Activated naive CD4-positive, alpha-beta T cell treated with anti-CD3 and anti-CD28 coated beads, Interleukin-2, amount 50 U/mL, for 16 hours (primary cell): ENCODE measurements around the gene STAP2.
A peak's percentile ranks its signal among the peaks of the same experiment; 100 is the strongest.

Experiments
- DNase-seq: peaks from one replicate; pipeline ENCODE4 v3.0.0-alpha.2; 2020

The STAP2 gene

DNA sequence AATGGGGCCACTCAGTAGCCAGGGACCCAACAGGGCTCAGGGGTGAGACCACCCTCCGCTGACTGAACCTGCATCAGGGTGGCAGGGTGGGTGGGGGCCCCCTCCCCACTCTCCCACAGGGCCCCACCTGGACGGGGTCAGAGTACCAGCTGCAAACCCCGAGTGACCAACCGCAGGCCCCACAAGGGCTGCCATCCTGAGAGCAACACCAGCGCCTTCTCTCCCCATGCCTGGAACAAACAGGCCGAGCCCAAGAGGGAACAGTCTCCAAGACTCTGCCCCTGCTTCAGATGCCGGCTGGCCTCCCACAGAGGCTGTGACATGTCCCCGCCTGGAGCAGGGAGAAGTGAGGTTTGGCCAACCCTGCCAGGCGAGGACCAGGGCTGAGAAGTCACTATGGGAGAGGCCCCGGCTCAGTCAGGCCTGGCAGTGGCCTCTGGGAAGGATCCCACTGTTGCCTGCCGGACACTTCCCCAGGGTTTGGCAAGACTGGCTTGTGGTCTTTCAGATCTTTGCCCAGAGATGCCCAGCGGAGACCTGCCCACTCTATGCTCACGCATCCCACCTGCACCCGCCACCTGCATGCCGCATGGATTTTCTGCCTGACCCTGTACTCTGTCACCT lies 31.9 kb upstream of the STAP2 start:
- DNase-seq: no peak

DNA sequence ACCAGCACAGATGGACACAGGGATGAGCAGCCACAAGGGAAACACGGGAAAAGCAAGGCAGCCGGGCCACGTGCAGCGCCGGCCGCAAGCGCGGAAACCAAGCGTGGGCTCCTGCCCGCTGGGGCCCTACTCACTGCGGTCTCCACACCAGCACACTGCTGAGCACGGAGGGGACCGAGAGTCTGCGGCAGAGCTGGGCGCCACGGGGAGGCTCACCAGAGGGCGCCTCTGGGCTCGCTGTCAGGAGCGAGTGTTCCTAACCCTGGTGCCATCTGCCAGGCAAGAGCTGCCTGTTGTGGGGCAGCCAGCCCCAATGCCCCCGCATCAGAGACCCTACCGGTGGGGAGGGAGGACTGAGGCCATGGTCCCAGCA lies 31.2 kb upstream of the STAP2 start:
- DNase-seq: peak; percentile 75

DNA sequence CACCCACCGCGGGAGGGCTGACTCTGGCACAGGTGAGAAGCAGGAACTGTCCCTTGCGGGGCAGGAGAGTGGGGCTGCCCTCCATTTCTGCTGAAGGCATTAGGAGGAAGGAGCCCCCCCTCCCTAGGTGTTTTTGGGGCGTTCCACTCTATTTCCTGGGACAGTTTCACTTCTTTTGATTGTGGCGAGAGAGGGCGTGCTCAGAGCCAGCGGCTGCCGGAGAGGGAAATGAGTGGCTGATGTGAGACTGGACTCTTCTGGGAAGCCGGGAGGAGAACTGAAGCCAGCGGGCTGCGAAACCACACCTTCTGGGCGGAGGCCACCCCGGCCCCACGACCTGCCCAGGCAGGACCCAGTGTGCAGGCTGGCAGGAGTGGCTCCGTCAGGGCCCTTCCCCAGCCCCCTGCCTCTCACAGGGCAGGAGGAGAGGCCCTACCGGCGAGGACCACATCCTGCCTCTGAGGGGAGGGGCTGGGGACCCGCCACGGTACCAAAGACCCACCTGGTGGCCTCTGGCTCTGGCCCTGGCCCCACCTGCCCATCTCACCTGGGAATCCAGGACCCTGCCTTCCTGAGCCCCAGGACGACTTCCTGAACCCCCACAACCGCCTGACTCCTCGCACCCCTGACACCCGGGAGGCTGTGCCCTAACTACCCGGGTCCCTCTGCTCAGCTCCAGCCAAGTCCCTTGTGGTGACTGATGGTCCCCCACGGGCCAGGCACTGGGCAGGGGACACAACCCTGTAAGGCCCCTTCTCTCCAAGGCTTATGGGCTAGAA lies 30.7 kb upstream of the STAP2 start:
- peak; percentile 55 for DNase-seq

DNA sequence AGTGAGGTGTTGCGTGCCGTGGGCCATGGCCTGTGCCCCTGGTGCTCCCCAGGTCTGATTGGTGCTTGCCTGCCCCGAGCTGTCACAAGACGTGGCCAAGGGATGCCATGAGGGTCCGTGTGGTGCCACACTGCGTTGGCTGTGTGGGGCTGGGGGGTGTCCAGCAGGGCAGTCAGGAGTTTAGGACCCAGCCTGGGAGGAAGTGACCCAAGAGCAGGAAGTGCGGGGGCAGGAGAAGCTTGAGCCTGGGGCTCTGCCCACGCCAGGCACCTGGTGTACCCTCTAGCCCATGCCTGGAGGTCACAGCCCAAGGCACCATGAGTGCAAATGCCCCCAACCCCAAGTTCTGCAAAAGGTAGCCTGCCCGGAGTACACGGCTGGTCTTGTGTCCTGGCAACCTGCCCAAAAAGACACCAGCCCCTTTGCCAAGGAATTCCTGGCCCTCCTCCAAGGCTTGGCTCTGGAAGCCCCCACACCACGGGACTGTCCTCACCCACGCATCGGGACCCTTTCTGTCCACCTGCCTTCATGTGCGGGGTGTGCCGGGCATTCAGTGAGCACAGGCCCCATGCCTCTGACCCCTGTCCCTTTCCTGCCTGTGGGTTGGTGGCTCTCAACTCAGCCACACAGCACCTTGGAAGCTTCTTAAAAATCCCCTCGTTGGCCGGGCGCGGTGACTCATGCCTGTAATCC lies 29.6 kb upstream of the STAP2 start:
- no peak for DNase-seq

DNA sequence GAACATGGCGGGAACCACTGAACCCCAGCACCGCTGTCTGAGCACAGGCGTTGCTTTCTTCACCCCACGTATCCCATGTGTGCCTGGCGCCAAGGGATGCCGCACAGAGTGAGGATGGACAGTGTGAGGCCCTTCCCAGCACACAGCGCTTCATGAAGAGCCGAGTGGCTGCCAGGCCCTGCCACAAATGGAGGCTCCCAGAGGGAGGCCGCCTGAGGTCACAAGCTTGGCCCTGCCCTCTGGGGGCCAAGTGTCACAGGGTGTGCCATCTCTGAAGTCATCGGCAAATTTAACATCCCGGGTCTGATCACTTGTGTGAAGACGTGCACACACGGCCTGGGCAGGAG lies 29.1 kb upstream of the STAP2 start:
- no peak for DNase-seq

DNA sequence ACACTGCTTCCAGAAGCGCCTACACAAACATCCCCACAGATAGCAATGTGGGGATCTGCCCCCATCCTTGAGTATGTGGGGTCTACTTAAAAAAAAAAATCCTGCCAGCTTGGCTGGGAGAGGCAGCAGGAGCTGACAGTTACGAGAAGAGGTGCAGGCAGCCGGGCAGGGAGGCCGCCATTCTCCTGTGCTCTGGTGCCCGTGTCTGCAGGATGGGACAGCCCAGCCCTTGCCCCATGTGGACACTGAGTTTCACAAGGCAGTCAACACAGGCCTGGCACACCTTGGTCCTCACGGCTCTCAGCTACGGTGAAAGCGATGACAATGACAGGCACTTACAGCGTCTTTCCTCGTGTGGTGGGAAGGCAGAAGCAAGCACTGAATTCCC lies 28.7 kb upstream of the STAP2 start:
- no peak for DNase-seq

DNA sequence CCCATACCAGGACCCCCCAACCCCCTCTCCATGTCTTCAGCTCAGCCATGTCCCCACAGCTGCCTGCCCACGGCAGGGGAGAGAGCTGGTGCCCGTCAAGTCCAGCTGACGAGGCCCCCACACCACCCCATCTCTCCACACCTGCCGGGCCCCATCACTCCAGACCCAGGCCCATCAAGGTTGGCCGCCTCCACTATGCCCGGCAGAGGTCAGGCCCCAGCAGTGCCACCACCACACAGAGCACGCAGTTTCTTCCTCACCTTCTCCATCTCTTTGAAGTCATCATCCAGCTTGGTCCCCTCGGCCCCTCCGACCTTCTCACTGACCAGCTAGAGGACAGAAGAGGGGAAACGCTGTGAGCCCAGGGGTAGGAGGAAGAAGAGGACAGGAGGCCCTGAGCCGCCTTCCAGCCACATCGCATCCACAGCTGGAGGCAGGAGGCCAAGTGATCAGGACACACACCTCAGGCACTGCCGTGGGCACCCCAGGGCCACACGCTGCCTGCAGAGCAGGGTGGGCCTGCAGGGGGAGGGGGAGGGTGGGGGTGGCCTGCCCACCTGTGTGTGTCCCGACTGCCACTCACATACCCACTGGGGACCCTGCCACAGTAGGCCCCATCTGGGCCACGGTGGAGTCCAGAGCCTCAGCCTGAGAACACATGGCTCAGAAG lies 28.2 kb upstream of the STAP2 start:
- DNase-seq: no peak

DNA sequence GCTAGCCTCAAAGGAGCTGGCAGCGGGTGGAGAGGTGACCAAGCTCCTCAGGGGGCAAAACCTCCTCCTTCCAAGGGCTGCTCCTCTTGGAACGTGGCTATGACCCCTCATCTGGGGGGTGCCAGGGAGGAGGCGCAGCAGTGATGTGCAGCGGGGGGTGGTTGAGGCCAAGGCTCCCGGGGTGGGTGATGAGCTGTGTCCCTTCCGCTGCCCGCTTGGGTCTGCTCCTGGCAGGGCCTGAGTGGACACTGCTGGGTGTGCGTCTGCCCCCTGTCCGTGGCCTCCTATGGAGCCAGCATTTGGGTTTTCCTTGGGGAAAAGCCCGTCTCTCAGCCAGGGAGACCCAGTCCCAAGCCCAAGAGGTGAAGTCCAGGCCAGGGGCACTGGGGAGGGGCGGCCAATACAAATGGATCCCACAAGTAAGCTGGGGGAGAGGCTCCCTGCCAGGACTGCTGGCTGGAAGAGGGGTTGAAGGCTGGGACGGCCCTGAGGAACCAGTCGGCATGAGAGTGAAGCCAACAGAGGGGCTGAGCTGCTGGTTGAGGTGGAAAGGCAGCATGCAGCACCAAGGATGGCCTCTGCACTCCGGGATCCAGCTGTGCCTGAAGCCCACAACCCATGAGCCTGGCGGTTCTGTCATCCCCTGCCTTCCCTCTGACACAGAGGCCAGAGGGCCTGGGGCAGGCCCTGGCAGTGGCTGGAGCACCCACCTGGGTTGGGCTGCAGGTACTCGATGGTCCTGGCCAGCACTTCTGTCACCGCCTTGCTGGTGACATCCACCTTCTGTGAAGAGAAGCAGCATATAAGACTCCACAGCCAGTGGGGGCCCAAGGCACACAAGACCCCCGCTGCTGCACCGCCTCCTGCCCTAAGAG lies 27.4 kb upstream of the STAP2 start:
- DNase-seq: no peak

DNA sequence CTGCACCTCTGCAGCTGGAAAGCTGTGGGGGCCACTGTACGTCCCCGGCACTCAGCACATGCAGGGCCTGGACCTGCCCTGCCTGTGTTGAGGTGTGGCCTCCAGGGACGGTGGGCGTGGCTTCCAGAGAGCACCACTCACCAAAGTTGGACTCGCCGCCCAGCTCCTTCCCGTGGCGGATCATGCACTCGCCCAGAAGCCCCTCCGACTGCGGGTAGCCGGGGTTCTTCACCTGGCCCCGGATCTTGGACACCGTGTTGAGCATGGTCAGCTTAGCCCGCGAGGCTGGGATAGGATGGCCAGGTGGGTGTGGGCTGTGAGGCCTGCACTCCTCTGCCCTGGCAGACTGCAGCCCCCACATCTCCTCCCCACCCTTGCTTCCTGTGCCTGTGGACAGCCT lies 26.7 kb upstream of the STAP2 start:
- DNase-seq: no peak

DNA sequence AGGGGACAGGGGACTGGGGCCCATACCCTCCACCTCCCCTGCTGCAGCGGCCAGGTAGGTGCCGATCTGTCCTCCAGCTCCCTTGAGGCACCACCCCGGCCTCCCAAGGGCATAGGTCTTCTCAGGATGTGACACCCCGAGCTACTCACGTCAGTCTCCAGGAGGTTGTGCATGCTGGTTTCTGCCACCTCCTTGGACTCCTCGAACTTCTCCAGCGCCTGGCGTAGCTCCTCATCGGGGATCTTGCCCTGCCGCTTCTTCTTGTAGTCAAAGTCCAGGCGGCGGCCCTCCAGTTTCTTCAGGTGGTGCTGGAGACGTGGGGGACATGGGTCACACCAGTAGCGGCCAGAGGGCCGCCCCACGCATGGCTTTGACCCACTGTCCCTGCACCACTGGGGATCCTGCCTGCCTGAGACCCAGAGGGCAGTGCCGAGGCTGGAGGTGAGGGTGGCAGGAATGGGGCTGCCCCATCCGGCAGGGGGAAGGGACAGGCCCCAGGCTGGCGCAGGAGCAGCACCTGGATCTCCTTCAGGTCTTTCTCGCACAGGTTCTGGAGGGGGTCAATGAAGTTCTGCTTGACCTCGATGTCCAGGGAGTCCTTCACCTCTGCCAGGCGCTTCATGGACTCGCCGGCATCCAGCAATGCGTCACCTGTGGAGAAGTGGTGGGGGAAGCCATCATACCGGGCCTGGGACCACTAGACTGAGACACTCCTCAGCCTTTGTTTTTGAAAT lies 25.1 kb upstream of the STAP2 start:
- no peak for DNase-seq

DNA sequence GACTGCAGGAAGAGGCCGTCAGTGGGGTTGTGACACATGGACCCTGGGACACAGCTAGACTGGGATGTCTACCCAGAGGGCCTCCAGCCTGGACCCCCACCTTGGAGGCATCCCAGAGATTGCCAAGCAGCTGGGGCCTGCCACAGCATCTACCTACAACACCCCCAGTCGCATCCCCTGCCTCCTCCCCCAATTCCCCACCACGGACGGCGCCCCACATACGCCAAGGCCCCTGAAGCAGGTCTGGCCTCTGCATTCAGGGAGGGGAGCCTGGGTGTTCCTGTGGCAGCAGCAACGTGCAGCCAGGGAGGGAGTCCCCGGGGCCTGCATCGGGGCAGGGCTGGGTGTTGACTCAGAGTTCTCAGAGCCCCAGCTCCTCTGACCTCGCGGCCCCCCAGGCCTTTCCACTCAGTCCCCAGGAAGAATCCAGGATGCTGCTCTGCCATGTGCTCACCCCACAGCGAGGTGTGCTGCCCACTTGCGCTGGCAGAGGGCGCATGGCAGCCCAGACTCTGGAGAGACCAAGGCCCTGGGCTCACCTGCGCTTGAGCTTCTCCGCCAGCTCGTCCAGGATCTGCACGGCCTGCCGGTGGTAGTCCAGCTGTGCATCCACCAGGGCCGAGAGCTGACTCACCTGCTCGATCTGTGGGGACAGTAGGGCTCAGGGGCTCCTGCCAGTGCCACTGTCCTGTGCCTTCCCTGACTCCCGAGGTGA lies 24.4 kb upstream of the STAP2 start:
- no peak for DNase-seq

DNA sequence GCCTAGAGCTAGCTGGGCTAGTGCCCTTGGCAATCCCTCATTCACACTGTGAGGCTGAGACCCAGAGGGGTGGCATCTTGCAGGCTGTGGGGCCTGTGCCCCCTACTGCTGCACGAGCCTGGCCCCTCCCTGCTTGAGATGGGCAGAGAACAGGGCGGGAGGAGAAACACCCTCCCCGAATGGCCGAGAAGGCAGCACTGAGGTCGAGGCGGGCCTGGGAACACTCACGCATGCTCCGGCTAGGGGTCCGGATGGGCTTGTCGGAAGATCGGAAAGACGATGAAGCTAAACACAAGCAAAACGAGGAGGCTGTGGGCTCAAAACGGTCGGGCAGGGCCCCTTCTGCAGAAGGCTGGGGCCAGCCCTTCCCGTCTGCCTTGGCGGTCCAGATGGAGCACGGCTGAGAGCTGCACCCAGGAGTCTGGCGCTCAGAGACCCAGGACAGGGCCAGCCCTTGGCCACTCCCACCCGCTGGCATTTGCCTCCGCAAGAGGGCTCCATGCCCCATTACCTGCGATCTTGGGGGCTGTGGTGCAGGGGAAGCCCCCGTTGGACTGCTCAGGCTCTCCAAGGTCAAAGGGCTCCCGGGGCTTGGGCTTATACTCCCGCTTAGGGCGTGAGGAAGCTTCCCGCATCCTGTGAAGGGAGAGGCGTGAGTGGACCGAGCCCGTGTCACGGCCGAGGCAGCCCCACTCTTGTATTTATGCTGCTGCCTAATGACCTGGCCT lies 23.6 kb upstream of the STAP2 start:
- DNase-seq: no peak

DNA sequence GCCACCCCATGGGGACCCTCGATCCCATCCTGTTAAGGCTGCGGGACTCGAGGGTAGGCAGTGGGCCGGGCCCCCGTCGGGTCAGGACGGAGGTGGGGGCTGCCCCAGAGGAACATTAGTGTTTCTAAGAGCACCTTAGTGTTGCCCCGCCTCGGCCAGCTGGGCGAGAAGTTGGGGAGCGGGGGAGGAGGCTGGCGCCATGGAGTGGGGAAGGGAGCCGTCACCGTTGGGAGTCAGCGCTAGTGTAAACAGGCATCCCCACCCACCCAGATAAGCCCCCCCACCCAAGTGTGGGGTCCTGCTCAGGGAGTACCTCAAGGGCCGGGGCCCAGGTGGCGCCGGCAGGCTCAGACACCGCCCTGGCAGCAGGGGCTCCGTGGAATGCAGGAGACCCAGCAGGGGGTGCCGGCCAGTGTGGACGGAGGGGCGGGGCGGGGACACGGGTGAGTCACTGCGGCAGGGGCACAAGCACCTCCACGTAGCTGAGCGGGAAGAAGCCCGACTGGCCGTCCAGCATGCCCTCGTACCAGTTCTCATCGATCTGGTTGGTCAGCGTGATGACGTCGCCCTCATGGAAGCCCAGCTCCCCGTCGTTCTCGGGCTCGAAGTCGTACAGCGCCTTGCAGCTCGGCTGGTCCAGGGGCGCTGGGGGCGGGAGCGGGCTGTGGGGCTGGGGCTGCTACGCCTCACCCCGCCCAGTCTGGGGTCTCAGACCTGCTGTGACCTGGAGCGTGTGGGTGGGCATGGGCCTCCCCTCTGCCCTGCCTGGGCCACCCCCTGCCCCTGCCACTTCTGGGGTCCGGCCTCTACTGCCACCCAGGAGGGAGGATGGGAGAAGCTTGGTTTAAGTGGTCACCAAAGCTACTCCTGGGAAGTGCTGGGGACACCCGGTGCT lies 22.8 kb upstream of the STAP2 start:
- no peak for DNase-seq

DNA sequence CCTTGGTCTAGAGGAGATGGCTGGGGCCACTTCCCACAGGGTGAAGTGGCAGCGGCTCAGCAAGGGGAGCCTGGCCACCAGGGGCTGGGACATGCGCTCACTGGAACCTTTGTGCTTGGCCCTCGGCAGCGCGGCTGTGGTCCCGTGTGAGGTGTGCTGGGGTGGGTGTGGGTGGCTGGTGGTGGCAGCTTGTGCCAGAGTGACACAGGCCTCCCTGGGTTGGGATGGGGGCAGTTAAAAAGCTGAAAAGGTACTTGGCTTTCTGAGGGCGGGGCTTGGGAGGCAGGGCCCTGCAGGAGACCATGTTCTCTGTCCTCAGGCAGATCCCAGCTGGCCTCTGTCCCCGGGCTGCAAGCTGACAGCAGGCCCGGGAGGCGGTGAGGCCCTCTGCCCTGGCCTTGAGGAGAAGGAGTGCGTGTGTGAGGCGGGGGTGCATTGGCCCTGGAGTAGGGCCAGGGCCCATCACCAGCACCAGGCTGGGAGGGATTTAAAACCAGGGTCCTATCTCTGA lies 22.1 kb upstream of the STAP2 start:
- no peak for DNase-seq

DNA sequence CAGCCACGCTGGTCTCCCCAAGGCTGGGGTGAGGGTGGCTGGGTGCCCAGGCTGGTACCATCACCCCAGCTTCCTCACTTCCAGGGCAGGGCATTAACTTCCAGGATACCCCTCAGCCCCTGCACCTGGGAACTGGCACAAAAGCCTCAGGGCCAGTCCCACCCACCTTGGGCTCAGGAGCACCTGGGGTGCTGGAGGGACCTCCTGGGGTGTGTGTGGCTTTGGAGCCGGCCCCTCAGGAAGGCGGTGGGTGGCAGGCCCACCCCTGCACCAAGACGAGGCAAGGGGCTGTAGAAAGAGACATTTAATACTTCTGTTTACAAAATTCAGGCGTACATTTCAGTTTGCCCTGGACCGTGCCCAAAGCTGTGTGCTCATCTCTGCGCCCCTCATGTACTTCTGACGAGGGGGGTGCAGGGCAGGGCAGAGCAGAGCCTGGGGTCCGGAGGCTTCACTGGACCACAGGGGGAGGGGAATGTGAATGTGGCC lies 21.5 kb upstream of the STAP2 start:
- no peak for DNase-seq

DNA sequence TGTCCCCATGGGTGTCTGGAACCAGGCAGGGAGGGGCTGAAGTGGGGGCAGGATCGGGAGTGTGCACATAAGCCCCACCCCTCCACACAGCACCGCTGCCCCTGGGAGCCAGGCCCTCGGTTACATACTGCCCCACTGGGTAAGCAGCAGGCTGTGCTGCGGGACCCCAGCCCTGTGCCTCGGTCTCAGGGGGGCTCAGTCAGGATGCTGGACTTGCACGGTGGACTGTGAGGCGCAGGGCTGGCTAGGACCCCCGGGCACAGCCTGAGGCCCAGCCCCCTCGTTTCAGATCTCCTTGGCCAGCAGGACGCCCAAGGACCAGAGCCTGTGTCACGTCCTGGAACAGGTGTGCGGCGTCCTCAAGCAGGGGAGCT lies 21.0 kb upstream of the STAP2 start:
- DNase-seq: no peak

DNA sequence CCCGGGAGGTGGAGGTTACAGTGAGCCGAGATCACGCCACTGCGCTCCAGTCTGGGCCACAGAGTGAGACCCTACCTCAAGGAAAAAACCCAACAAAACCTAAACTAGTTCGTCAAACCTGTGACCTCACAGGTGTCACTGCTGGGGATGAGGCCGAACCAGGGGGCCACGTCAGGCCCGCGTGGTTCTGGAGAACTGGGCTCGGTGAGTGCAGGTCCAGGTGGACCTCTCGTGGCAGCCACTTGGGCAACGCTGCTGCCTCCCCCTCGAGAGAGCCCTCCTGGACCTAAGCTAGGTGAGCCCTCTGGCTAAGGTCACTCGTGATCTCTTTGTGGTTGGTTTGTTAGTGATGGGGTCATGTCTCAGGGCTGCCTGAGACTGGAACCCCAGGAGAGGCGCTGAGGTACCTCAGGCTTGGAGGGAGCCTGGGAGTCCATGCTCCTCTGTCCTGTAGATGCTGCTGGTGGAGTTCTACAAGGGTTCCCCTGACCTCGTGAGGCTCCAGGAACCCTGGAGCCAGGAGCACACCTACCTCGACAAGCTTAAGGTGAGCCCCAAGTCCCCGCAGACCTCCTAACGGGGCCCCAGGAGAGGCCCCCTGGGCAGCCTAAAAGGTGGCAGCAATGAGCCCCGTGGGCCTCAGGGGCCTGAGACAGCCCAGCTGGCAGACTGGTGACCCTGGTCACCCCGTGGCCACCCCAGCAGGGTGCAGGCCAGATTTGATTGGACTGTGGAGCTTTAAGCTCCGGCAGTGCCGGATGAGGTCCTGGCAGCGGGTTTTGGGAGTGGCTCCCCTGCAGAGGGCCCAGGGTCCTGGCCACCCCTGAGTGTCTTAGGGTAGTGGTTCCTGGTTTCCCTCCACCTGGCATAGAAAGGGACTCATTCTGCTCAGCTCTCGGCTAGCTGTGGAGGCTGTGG lies 20.3 kb upstream of the STAP2 start:
- no peak for DNase-seq

DNA sequence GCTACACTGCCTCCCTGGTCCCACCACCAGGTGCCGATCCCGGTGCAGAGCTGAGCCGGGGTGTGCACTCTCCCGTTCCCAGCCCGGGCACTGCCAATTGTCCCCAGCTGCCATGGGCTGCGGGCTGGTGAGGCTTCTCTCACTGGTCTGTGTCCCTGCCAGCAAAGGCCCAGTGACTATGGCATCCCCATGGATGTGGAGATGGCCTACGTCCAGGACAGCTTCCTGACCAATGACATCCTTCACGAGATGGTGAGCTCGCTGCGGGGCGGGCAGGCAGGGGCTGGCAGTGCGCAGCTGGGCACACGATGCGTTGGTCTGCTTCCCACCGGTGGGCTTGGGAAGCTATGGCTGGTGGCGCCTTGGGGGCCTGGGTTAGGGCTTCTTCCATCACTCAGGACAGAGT lies 19.3 kb upstream of the STAP2 start:
- no peak for DNase-seq
